Jurkat, Clone E6-1 (cell line): ENCODE data around the gene TBCC.
"Not testable (repeated sequence)": the region's sequence is repeated elsewhere in the genome, so short reads cannot be mapped to it uniquely, and the experiment has no call there.

Experiments
- DNase-seq: peaks from one replicate; pipeline ENCODE4 v3.0.0-alpha.2; 2011; ENCODE audit warnings: low read depth, low spot score
- H3K4me3 ChIP-seq: 2 replicates; pipeline ENCODE4 v1.5.1; 2011; ENCODE audit warnings: mild to moderate bottlenecking, low read length, control low read depth, moderate library complexity

Gene TBCC

GRCh38 chr6:42707595-42707994 lies 38.3 kb downstream of the TBCC start:
- no peak overlapping the region for H3K4me3 ChIP-seq
- no peak for DNase-seq

DNA sequence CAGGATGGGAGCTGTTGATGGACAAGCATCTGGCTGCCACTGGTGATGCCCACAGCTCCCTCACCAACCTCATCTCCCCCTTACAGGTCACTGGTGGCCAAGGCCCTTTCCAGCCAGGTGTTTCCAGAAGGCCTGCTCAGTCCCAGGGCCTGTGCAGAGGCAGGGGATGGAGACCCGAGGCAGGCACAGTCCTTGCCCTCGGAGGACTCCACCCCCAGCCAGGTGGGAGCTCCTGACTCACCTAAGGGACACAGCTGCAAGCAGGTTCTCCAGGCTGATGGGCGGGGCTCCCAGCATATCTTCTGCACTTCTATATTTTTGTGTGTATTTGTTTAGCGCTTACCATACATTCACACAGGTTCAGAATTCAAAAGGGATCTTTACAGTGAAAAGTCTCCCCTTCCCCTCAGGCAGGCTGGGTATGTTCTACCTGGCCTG lies 40.9 kb downstream of the TBCC start:
- H3K4me3 ChIP-seq, result no peak overlapping the region
- DNase-seq, result no peak

GRCh38 chr6:42704251-42704936 lies 41.5 kb downstream of the TBCC start:
- no peak overlapping the region for H3K4me3 ChIP-seq
- no peak for DNase-seq

DNA sequence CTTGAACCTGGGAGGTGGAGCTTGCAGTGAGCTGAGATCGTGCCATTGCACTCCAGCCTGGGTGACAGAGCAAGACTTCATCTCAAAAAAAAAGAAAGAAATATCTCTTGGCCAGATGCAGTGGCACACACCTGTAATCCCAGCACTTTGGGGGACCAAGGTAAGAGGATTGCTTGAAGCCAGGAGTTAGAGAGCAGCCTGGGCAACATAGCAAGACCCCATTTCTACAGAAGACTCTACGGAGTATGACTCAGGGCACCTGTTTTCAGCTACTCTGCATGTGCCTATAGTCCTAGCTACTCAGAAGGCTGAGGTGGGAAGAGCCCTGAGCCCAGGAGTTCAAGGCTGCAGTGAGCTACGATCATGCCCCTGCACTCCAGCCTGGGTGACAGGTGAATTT lies 43.1 kb downstream of the TBCC start:
- DNase-seq, H3K4me3 ChIP-seq: not testable (repeated sequence)

DNA sequence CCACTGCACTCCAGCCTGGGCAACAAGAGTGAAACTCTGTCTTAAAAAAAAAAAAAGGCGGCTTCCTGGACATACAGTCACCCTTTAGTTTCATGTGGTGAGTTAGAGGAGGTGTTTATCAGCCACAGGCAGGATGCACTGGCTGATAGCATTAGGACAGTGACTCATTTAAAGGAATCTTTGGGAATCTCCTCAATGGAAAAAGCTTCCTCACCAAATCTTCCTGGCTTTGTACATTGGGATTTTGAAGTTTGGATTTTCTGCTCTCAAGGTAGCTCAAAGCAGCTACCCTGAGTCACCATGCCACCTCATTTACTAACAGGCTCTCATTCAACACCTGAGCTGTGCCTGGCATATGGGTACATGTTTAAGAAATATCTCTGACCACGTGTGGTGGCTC lies 43.7 kb downstream of the TBCC start:
- H3K4me3 ChIP-seq, result no peak overlapping the region
- no peak for DNase-seq

GRCh38 chr6:42698217-42698616 lies 47.7 kb downstream of the TBCC start:
- no peak for DNase-seq
- H3K4me3 ChIP-seq, result no peak overlapping the region

- no peak for DNase-seq
- H3K4me3 ChIP-seq, result no peak overlapping the region
Measured at GRCh38 chr6:42697268-42697655, 48.6 kb downstream of the TBCC start.

GRCh38 chr6:42696526-42697267 lies 49.2 kb downstream of the TBCC start:
- no peak for DNase-seq
- H3K4me3 ChIP-seq, result no peak overlapping the region

DNA sequence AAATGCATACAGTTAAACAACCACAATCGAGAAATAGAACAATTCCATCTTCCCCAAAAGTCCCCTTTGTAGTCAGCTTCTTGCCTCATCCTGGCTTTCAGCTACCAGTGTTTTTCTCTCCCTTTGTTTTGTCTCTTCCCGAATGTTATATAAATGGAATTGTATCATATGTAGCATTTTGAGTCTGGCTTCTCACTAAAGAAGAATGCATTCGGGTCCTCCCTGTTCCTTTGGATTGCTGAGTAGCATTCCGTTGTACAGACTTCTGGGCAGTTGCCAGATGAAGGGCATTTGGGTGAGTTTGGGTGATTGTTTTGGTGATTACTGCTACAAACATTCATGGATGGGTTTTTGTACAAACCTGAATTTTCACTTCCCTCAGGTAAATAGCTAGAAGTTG lies 51.3 kb downstream of the TBCC start:
- DNase-seq, result no peak
- H3K4me3 ChIP-seq, result no peak overlapping the region
